Measurements from ENCODE around the gene ARPC5. TPM values are rescaled to one million over a fixed set of nuclear protein-coding genes. Genes with fewer than 3 reads are reported as not detected.

ARPC5 gene
- total RNA-seq, 4 donors from 2014 or later: 80.6 to 111 (median 91.1) TPM

GRCh38 chr1:183638649-183639387 is 3.2 kb upstream of the ARPC5 start:
- intact Hi-C loops (cut with DNase I): loop anchor here (10.0 kb wide), 1 partner anchor 1244 kb away; the partner anchor contains the start of gene GLUL
- H3K36me3 ChIP-seq: no peaks in the 10 kb centered on the region
- H3K4me3 ChIP-seq: no peak overlapping the region
- WGBS: 92% methylated on average over 7 of the region's 7 CpGs
- TF ChIP-seq EP300 (IDR thresholded peaks at IDR 0.05): no peak
- no peak for TF ChIP-seq POLR2A (IDR thresholded peaks at IDR 0.05; ENCODE audit: low read depth)
- TF ChIP-seq CTCF (IDR thresholded peaks at IDR 0.05): no peak
- no peak for TF ChIP-seq POLR2AphosphoS5 (IDR thresholded peaks at IDR 0.05)
- no peak overlapping the region for H3K27ac ChIP-seq (replicated peaks in 1 of 4)
- no peaks in the 10 kb centered on the region for H3K9me3 ChIP-seq
- peaks cover 0 to 9% (median 8%) of the 10 kb centered on the region in 4 donors for H3K4me1 ChIP-seq
- H3K27me3 ChIP-seq: no peaks in the 10 kb centered on the region
- no peak for DNase-seq (ENCODE audit: extremely low spot score)

- Histone ChIP-seq H3K4me1 (peaks cover 17 to 25% (median 23%) of the 10 kb centered on the region in 4 donors), H3K36me3 (no peaks in the 10 kb centered on the region), H3K27me3 (no peaks in the 10 kb centered on the region), H3K9me3 (no peaks in the 10 kb centered on the region), H3K4me3 (peak overlapping the region in 3 of 4 donors; percentile 90 to 95 (median 93)), H3K27ac (replicated peaks in 1 of 4) (no peak overlapping the region)
- WGBS: 70% methylated on average over 5 of the region's 5 CpGs
- intact Hi-C loops (cut with DNase I): loop anchor here (10.0 kb wide), 1 partner anchor 1242 kb away; the partner anchor contains the start of gene GLUL
- TF ChIP-seq EP300 (IDR thresholded peaks at IDR 0.05) (no peak), POLR2A (IDR thresholded peaks at IDR 0.05; ENCODE audit: low read depth) (no peak), CTCF (IDR thresholded peaks at IDR 0.05) (no peak)
- DNase-seq (ENCODE audit: extremely low spot score): no peak
These were observed 1.2 kb upstream of the ARPC5 start for GRCh38 chr1:183636783-183637182.

DNA sequence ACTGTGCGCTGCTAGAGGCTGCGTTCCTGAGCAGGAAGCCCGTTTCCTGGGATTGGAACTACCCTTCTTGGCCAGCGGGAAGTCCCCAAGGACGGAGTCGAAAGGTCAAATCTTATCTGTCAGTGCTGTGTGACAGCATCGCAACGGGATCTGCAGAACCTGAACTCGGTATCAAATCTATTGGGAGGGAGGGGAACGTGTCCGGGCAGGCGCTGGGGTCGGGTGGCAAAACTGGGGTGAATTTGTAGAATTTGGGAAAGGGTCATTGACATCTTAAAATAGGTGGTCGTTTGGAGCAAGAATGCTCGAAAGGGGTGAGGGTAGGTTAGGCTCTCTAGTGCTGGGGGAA is 725 bp upstream of the ARPC5 start:
- H3K4me3 ChIP-seq: peak overlapping the region; percentile 90 to 95 (median 94)
- H3K36me3 ChIP-seq: no peaks in the 10 kb centered on the region
- 7% methylated on average over 15 of the region's 15 CpGs for WGBS
- intact Hi-C loops (cut with DNase I): loop anchor here (10.0 kb wide), 1 partner anchor 1242 kb away; the partner anchor contains the start of gene GLUL
- H3K27ac ChIP-seq (replicated peaks in 1 of 4): peak overlapping the region; percentile 97 to 99 (median 98)
- H3K4me1 ChIP-seq: peaks cover 20 to 28% (median 28%) of the 10 kb centered on the region in 4 donors
- no peak for DNase-seq (ENCODE audit: extremely low spot score)
- no peaks in the 10 kb centered on the region for H3K9me3 ChIP-seq
- H3K27me3 ChIP-seq: no peaks in the 10 kb centered on the region
- TF ChIP-seq POLR2AphosphoS5 (IDR thresholded peaks at IDR 0.05) (no peak), EP300 (IDR thresholded peaks at IDR 0.05) (no peak), POLR2A (IDR thresholded peaks at IDR 0.05; ENCODE audit: low read depth) (no peak), CTCF (IDR thresholded peaks at IDR 0.05) (no peak)

DNA sequence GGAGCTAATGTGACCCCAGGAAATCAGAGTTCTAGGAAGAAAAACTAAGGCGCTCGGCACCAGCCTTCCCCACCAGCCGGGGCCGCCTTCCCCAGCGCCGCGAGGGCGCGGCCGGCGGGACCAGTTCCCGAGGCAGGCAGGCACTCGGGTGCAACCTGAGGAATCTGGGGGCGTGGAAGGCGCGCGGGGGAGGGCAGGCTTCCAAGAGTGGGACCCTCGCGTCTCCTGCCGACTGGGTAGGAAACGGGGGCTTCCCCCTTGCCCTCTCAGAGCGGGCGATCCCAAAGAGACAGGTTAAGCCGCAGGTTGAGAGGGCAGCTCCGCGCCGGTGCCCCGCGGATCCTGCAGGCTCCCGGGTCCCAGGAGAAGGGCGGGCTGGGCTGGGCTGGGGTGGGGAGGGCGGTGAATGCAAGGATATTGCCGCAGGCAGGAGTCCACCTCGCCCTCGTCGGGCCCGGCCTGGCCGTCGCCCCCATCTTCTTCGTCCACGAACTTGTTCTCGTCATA is 431 bp downstream of the ARPC5 start:
- no peaks in the 10 kb centered on the region for H3K9me3 ChIP-seq
- H3K27ac ChIP-seq (replicated peaks in 1 of 4): peak overlapping the region; percentile 97 to 99 (median 98)
- H3K27me3 ChIP-seq: no peaks in the 10 kb centered on the region
- H3K36me3 ChIP-seq: peaks cover 0 to 11% (median 3%) of the 10 kb centered on the region in 4 donors
- H3K4me3 ChIP-seq: peak overlapping the region; percentile 90 to 95 (median 94)
- 0% methylated on average over 15 of the region's 42 CpGs for WGBS
- TF ChIP-seq CTCF (IDR thresholded peaks at IDR 0.05) (no peak), EP300 (IDR thresholded peaks at IDR 0.05) (no peak), POLR2A (IDR thresholded peaks at IDR 0.05; ENCODE audit: low read depth) (no peak), POLR2AphosphoS5 (IDR thresholded peaks at IDR 0.05) (no peak)
- no peak for DNase-seq (ENCODE audit: extremely low spot score)
- intact Hi-C loops (cut with DNase I): loop anchor here (10.0 kb wide), 1 partner anchor 1240 kb away; the partner anchor contains the start of gene GLUL
- peaks cover 29 to 40% (median 39%) of the 10 kb centered on the region in 4 donors for H3K4me1 ChIP-seq
